Measurements from ENCODE around the gene ASGR2. TPM values are rescaled to one million over a fixed set of nuclear protein-coding genes. Genes with fewer than 3 reads are reported as not detected.

ASGR2 gene
- total RNA-seq, 2 donors from 2014 or later = not detected

GRCh38 chr17:7056386-7056785 is 58.2 kb downstream of the ASGR2 start:
- ATAC-seq (no peak), DNase-seq (ENCODE audit: low spot score in 2 of 2) (no peak)
- H3K9me3 Mint-ChIP-seq = no peaks in the 10 kb centered on the region
- no peak overlapping the region for H3K27ac Mint-ChIP-seq
- no peaks in the 10 kb centered on the region for H3K36me3 Mint-ChIP-seq

Other genes with a start within 250 kb of the ASGR2 start
- not detected for gene ALOX12, start 118.8 kb downstream of the ASGR2 start, total RNA-seq
- gene RNASEK, start 102.2 kb downstream of the ASGR2 start, total RNA-seq = 100 to 1,000 TPM; 127 to 217 TPM
- under 1 TPM; 0.59 to 0.86 TPM for gene BCL6B, start 91.8 kb downstream of the ASGR2 start, total RNA-seq
- 10 to 100 TPM in 1 of 2 donors, 1 to 10 TPM in 1; 5.0 to 10.5 TPM for gene SLC16A13, start 78.8 kb downstream of the ASGR2 start, total RNA-seq
- 1 to 10 TPM in 1 of 2 donors, under 1 TPM in 1; 0.30 to 1.1 TPM for gene SLC16A11, start 70.7 kb downstream of the ASGR2 start, total RNA-seq
- not detected for gene CLEC10A, start 34.6 kb downstream of the ASGR2 start, total RNA-seq
- gene ASGR1, start 64.5 kb upstream of the ASGR2 start, total RNA-seq = 1 to 10 TPM; 2.0 to 3.9 TPM
- gene DLG4, start 105.0 kb upstream of the ASGR2 start, total RNA-seq = 10 to 100 TPM; 20.1 to 27.1 TPM
- gene ACADVL, start 105.1 kb upstream of the ASGR2 start, total RNA-seq = 100 to 1,000 TPM; 360 to 445 TPM
- 10 to 100 TPM; 56.2 to 73.4 TPM for gene DVL2, start 119.7 kb upstream of the ASGR2 start, total RNA-seq
- 10 to 100 TPM; 25.9 to 52.4 TPM for gene PHF23, start 124.6 kb upstream of the ASGR2 start, total RNA-seq
- 100 to 1,000 TPM; 167 to 298 TPM for gene GABARAP, start 127.6 kb upstream of the ASGR2 start, total RNA-seq
- 100 to 1,000 TPM; 171 to 179 TPM for gene CTDNEP1, start 136.9 kb upstream of the ASGR2 start, total RNA-seq
- gene ELP5, start 137.4 kb upstream of the ASGR2 start, total RNA-seq = 10 to 100 TPM; 45.6 to 62.3 TPM
- gene CLDN7, start 147.7 kb upstream of the ASGR2 start, total RNA-seq = 1 to 10 TPM in 1 of 2 donors, under 1 TPM in 1; 0.55 to 1.5 TPM
- under 1 TPM in 1 of 2 donors, not detected in 1; 0.51 TPM for gene SLC2A4, start 166.9 kb upstream of the ASGR2 start, total RNA-seq
- gene YBX2, start 179.8 kb upstream of the ASGR2 start, total RNA-seq = 1 to 10 TPM in 1 of 2 donors, under 1 TPM in 1; 0.18 to 1.7 TPM
- gene EIF5A, start 192.8 kb upstream of the ASGR2 start, total RNA-seq = 100 to 1,000 TPM; 493 to 836 TPM
- 10 to 100 TPM; 36.3 to 48.6 TPM for gene GPS2, start 200.5 kb upstream of the ASGR2 start, total RNA-seq
- gene NEURL4, start 214.5 kb upstream of the ASGR2 start, total RNA-seq = 10 to 100 TPM; 24.8 to 32.7 TPM
- gene ACAP1, start 221.7 kb upstream of the ASGR2 start, total RNA-seq = 100 to 1,000 TPM; 400 to 610 TPM
- 10 to 100 TPM in 1 of 2 donors, 1 to 10 TPM in 1; 3.6 to 10.1 TPM for gene KCTD11, start 237.3 kb upstream of the ASGR2 start, total RNA-seq
- under 1 TPM in 1 of 2 donors, not detected in 1; 0.21 TPM for gene TMEM95, start 240.3 kb upstream of the ASGR2 start, total RNA-seq